ENCODE results near the gene TPCN1.

DNA sequence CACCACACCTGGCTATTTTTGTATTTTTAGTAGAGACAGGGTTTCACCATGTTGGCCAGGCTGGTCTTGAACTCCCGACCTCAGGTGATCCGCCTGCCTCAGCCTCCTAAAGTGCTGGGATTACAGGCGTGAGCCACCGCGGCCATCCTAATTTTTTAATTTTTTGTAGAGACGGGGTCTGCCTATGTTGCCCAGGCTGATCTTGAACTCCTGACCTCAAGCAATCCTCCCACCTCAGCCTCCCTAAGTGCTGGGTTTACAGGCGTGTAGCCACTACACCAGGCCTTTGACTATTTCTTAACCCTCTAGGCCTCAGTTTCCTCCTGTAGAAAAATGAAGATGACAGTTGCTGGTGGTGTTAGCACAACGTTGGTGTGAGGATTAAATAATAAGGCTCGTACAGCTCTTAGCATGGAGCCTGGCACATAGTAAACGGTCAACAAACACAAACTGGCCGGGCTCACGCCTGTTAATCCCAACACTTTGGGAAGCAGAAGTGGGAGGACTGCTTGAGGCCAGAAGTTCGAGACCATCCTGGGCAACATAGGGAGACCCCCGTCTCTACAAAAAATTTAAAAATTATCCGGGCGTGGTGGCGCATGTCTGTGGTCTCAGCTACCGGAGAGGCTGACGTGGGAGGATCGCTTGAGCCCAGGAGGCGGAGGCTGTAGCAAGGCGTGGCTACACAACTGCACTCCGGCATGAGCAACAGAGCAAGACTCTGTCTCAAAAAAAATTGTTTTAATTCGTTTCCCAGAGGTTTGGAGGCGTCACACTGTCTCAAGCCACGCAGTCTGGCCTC is 37.0 kb upstream of the TPCN1 start:
- no peak for TF ChIP-seq POLR2A (IDR thresholded peaks at IDR 0.05)
- TF ChIP-seq, protein P1, sequence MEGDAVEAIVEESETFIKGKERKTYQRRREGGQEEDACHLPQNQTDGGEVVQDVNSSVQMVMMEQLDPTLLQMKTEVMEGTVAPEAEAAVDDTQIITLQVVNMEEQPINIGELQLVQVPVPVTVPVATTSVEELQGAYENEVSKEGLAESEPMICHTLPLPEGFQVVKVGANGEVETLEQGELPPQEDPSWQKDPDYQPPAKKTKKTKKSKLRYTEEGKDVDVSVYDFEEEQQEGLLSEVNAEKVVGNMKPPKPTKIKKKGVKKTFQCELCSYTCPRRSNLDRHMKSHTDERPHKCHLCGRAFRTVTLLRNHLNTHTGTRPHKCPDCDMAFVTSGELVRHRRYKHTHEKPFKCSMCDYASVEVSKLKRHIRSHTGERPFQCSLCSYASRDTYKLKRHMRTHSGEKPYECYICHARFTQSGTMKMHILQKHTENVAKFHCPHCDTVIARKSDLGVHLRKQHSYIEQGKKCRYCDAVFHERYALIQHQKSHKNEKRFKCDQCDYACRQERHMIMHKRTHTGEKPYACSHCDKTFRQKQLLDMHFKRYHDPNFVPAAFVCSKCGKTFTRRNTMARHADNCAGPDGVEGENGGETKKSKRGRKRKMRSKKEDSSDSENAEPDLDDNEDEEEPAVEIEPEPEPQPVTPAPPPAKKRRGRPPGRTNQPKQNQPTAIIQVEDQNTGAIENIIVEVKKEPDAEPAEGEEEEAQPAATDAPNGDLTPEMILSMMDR (IDR thresholded peaks at IDR 0.05), result no peak

Measured in Peyer's patch (tissue), 4 donors.